CD4-positive, alpha-beta memory T cell (primary cell): Measurements from ENCODE around the gene MANBA. TPM values are rescaled to one million over a fixed set of nuclear protein-coding genes. Genes with fewer than 3 reads are reported as not detected.

Source experiments
- CTCF ChIA-PET: fragments of 350-600 bp; sonication (Branson Sonifier 250); formaldehyde crosslinking; loops from one replicate; lab custom pipeline; 2021; ENCODE audit warnings: inconsistent platforms; ENCODE audit not compliant: partially characterized antibody; lab: Charles Lee
- POLR2A ChIA-PET: fragments of 350-600 bp; sonication (Branson Sonifier 250); formaldehyde crosslinking; loops from one replicate; lab custom pipeline; 2021; ENCODE audit not compliant: partially characterized antibody; lab: Charles Lee
- DNase-seq, 5 donors: peaks; one replicate each; pipeline versions ENCODE4 v3.0.0 to v3.0.0-alpha.2; 2020 to 2022; ENCODE audit warnings: mixed read lengths in 1 of 5
- H3K27ac ChIP-seq: one replicate; pipeline ENCODE4 v1.7.0; 2013; ENCODE audit warnings: low read depth, low read length
- H3K27me3 ChIP-seq: 2 replicates; pipeline ENCODE4 v1.7.0; 2013; ENCODE audit warnings: mild to moderate bottlenecking, low read length, moderate library complexity; ENCODE audit not compliant: insufficient read depth
- H3K36me3 ChIP-seq: 2 replicates; pipeline ENCODE4 v1.7.0; 2013; ENCODE audit warnings: mild to moderate bottlenecking, low read length, moderate library complexity; ENCODE audit not compliant: insufficient read depth
- H3K4me1 ChIP-seq: 2 replicates; pipeline ENCODE4 v1.7.0; 2013; ENCODE audit warnings: mild to moderate bottlenecking, low read length, moderate library complexity; ENCODE audit not compliant: insufficient read depth
- H3K4me3 ChIP-seq, 2 donors: one replicate each; pipeline ENCODE4 v1.7.0; 2013; ENCODE audit warnings: low read length in 2 of 2, mild to moderate bottlenecking in 1 of 2
- H3K9me3 ChIP-seq, 2 donors: one replicate each; pipeline ENCODE4 v1.7.0; 2013; ENCODE audit warnings: low read length in 2 of 2, control low read depth in 1 of 2; ENCODE audit not compliant: control insufficient read depth in 1 of 2
- H3K27ac Mint-ChIP-seq, 7 donors: one replicate each; pipeline ENCODE4 v1.8.0; 2020 to 2021; ENCODE audit warnings: mixed read lengths in 7 of 7, mild to moderate bottlenecking in 6 of 7, inconsistent platforms in 3 of 7, moderate library complexity in 3 of 7
- H3K27me3 Mint-ChIP-seq, 2 donors: one replicate each; pipeline ENCODE4 v1.8.0; 2020 to 2021; ENCODE audit warnings: mixed read lengths in 2 of 2
- H3K36me3 Mint-ChIP-seq, 2 donors: one replicate each; pipeline ENCODE4 v1.8.0; 2020 to 2021; ENCODE audit warnings: mixed read lengths in 2 of 2, inconsistent platforms in 1 of 2, mild to moderate bottlenecking in 1 of 2
- H3K4me1 Mint-ChIP-seq, 4 donors: one replicate each; pipeline ENCODE4 v1.8.0; 2020 to 2021; ENCODE audit warnings: mixed read lengths in 4 of 4, mild to moderate bottlenecking in 1 of 4
- H3K4me3 Mint-ChIP-seq, 8 donors: one replicate each; pipeline ENCODE4 v1.8.0; 2020 to 2021; ENCODE audit warnings: mixed read lengths in 8 of 8, mild to moderate bottlenecking in 7 of 8, moderate library complexity in 6 of 8, inconsistent platforms in 3 of 8
- H3K9me3 Mint-ChIP-seq, 8 donors: one replicate each; pipeline ENCODE4 v1.8.0; 2020 to 2021; ENCODE audit warnings: mixed read lengths in 8 of 8, mild to moderate bottlenecking in 5 of 8, inconsistent platforms in 3 of 8, moderate library complexity in 1 of 8
- intact Hi-C: fragments of 100-400 bp; cut with micrococcal nuclease; formaldehyde crosslinking; loops from one replicate; pipeline ENCODE4 v1.15.1; 2023
- polyA plus RNA-seq, 2 donors: library from polyadenylated mRNA; unstranded; fragments of 300-500 nt; fragmentation: Illumina TruSeq; gene quantifications; one replicate each; pipeline ENCODE4 v1.2.3, GENCODE V29; 2021
- total RNA-seq, 2 experiments: library from RNA; stranded (reverse); gene quantifications; one replicate each; pipeline ENCODE4 v1.2.3, GENCODE V29; 2021

Gene MANBA
- total and polyA plus RNA-seq, 4 experiments from 2014 or later = 13.5 to 33.2 (median 26.3) TPM

DNA sequence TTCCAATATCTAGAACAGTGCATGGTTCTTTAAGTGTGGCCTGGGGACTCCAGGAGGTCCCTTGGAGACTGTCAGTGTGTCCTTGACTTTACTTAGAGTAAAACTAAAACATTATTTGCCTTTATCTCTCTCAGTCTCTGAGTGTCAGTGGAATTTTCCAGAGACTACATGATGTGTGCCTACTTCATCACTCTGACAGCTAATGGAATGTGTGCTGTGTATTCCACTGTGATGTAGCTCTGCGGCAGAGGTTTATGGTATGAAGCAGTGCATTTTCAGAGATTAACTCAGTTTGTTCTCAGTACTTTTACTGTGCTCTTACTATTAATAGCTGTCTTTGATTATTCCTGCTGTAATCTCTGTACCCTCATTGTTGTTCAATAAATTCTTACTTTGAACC, 85.6 kb downstream of the MANBA start:
- H3K27ac ChIP-seq = no peak overlapping the region
- DNase-seq = no peak
- POLR2A ChIA-PET = no interaction called here
- no peaks in the 10 kb centered on the region for H3K9me3 Mint-ChIP-seq
- no peaks in the 10 kb centered on the region for H3K27me3 ChIP-seq
- H3K27me3 Mint-ChIP-seq = no peaks in the 10 kb centered on the region
- peaks cover 12 to 13% of the 10 kb centered on the region in 2 donors for H3K36me3 Mint-ChIP-seq
- H3K4me3 ChIP-seq = no peak overlapping the region
- CTCF ChIA-PET = no interaction called here
- H3K9me3 ChIP-seq = no peaks in the 10 kb centered on the region
- intact Hi-C loops = no loop called here
- H3K27ac Mint-ChIP-seq = no peak overlapping the region
- peaks cover 2 to 20% (median 8%) of the 10 kb centered on the region in 4 donors for H3K4me1 Mint-ChIP-seq
- no peaks in the 10 kb centered on the region for H3K36me3 ChIP-seq
- H3K4me3 Mint-ChIP-seq = no peak overlapping the region
- peaks cover 10% of the 10 kb centered on the region for H3K4me1 ChIP-seq

GRCh38 chr4:102667001-102667400, 93.8 kb downstream of the MANBA start:
- no peak overlapping the region for H3K27ac Mint-ChIP-seq
- Histone ChIP-seq H3K36me3 (no peaks in the 10 kb centered on the region), H3K9me3 (no peaks in the 10 kb centered on the region), H3K27ac (no peak overlapping the region), H3K27me3 (no peaks in the 10 kb centered on the region), H3K4me3 (no peak overlapping the region), H3K4me1 (no peaks in the 10 kb centered on the region)
- H3K36me3 Mint-ChIP-seq = peaks cover 45 to 55% of the 10 kb centered on the region in 2 donors
- ChIA-PET CTCF (no interaction called here), POLR2A (no interaction called here)
- peaks cover 0 to 2% (median under 1%) of the 10 kb centered on the region in 4 donors for H3K4me1 Mint-ChIP-seq
- no peak overlapping the region for H3K4me3 Mint-ChIP-seq
- no peak for DNase-seq
- no peaks in the 10 kb centered on the region for H3K27me3 Mint-ChIP-seq
- no peaks in the 10 kb centered on the region for H3K9me3 Mint-ChIP-seq
- intact Hi-C loops = no loop called here

- H3K27me3 ChIP-seq = no peaks in the 10 kb centered on the region
- H3K4me3 ChIP-seq = no peak overlapping the region
- CTCF ChIA-PET = no interaction called here
- no peaks in the 10 kb centered on the region for H3K4me1 ChIP-seq
- no peaks in the 10 kb centered on the region for H3K9me3 Mint-ChIP-seq
- H3K27me3 Mint-ChIP-seq = no peaks in the 10 kb centered on the region
- POLR2A ChIA-PET = no interaction called here
- peaks cover 0 to 2% (median under 1%) of the 10 kb centered on the region in 4 donors for H3K4me1 Mint-ChIP-seq
- H3K36me3 ChIP-seq = no peaks in the 10 kb centered on the region
- no peak overlapping the region for H3K27ac ChIP-seq
- H3K4me3 Mint-ChIP-seq = no peak overlapping the region
- intact Hi-C loops = no loop called here
- peaks cover 43 to 54% of the 10 kb centered on the region in 2 donors for H3K36me3 Mint-ChIP-seq
- H3K27ac Mint-ChIP-seq = peak overlapping the region in 1 of 7 donors; percentile 2
- no peak for DNase-seq
- H3K9me3 ChIP-seq = no peaks in the 10 kb centered on the region
Measured at GRCh38 chr4:102665527-102665926, 95.2 kb downstream of the MANBA start.

GRCh38 chr4:102663073-102663472, 97.7 kb downstream of the MANBA start:
- H3K4me1 Mint-ChIP-seq = peaks cover 0 to 2% (median under 1%) of the 10 kb centered on the region in 4 donors
- ChIA-PET CTCF (no interaction called here), POLR2A (interaction anchor here (0.6 kb wide), 1 partner anchor 31 kb away, joined by 4 read pairs; no protein-coding TSS in a partner anchor)
- Histone ChIP-seq H3K4me3 (no peak overlapping the region), H3K9me3 (no peaks in the 10 kb centered on the region), H3K27ac (no peak overlapping the region), H3K4me1 (no peaks in the 10 kb centered on the region), H3K36me3 (no peaks in the 10 kb centered on the region), H3K27me3 (no peaks in the 10 kb centered on the region)
- H3K9me3 Mint-ChIP-seq = no peaks in the 10 kb centered on the region
- no peak overlapping the region for H3K4me3 Mint-ChIP-seq
- DNase-seq = no peak
- H3K27ac Mint-ChIP-seq = no peak overlapping the region
- no peaks in the 10 kb centered on the region for H3K27me3 Mint-ChIP-seq
- intact Hi-C loops = no loop called here
- peaks cover 36 to 37% of the 10 kb centered on the region in 2 donors for H3K36me3 Mint-ChIP-seq

GRCh38 chr4:102657206-102657605, 103.6 kb downstream of the MANBA start:
- Histone ChIP-seq H3K9me3 (no peaks in the 10 kb centered on the region), H3K4me1 (no peaks in the 10 kb centered on the region), H3K27ac (no peak overlapping the region), H3K27me3 (no peaks in the 10 kb centered on the region), H3K36me3 (no peaks in the 10 kb centered on the region), H3K4me3 (no peak overlapping the region)
- H3K9me3 Mint-ChIP-seq = no peaks in the 10 kb centered on the region
- H3K27ac Mint-ChIP-seq = no peak overlapping the region
- H3K4me1 Mint-ChIP-seq = peaks cover 0 to 2% (median 0%) of the 10 kb centered on the region in 4 donors
- CTCF ChIA-PET = no interaction called here
- H3K36me3 Mint-ChIP-seq = peaks cover 11 to 15% of the 10 kb centered on the region in 2 donors
- no peaks in the 10 kb centered on the region for H3K27me3 Mint-ChIP-seq
- no peak for DNase-seq
- POLR2A ChIA-PET = no interaction called here
- intact Hi-C loops = no loop called here
- no peak overlapping the region for H3K4me3 Mint-ChIP-seq

DNA sequence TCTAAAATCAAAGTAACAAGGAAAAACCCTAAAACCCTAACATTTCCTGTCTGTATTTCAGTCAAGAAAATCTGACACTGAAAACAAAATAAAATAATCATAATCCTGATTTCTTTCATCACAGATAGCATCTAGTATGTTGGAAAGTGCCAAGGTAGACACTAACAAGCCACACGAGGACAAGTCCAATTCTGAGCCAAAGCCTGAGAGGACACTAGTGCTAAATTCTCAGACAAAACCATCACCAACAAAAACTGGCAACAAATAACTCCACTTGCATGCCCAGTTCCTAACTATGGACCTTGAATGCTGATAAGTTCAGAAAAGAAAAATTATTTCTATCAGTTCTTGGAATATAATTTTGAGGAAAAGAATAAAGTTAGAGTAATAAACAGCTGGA, 113.7 kb downstream of the MANBA start:
- no peak for DNase-seq
- H3K4me1 ChIP-seq = peaks cover 12% of the 10 kb centered on the region
- no peaks in the 10 kb centered on the region for H3K27me3 ChIP-seq
- Mint-ChIP-seq H3K4me3 (peak overlapping the region in 1 of 8 donors; percentile 10), H3K36me3 (peaks cover 30 to 44% of the 10 kb centered on the region in 2 donors), H3K27ac (peak overlapping the region in 2 of 7 donors; percentile 3 to 47), H3K4me1 (peaks cover 6 to 21% (median 15%) of the 10 kb centered on the region in 4 donors), H3K9me3 (no peaks in the 10 kb centered on the region), H3K27me3 (no peaks in the 10 kb centered on the region)
- no peak overlapping the region for H3K4me3 ChIP-seq
- no peak overlapping the region for H3K27ac ChIP-seq
- CTCF ChIA-PET = no interaction called here
- no peaks in the 10 kb centered on the region for H3K9me3 ChIP-seq
- no peaks in the 10 kb centered on the region for H3K36me3 ChIP-seq
- intact Hi-C loops = no loop called here
- POLR2A ChIA-PET = no interaction called here

GRCh38 chr4:102642631-102643298, 118.0 kb downstream of the MANBA start:
- Histone ChIP-seq H3K4me1 (peaks cover 12% of the 10 kb centered on the region), H3K36me3 (no peaks in the 10 kb centered on the region), H3K27me3 (no peaks in the 10 kb centered on the region), H3K4me3 (no peak overlapping the region), H3K9me3 (no peaks in the 10 kb centered on the region), H3K27ac (no peak overlapping the region)
- DNase-seq = no peak
- Mint-ChIP-seq H3K27ac (no peak overlapping the region), H3K27me3 (no peaks in the 10 kb centered on the region), H3K9me3 (no peaks in the 10 kb centered on the region), H3K36me3 (peaks cover 26 to 52% of the 10 kb centered on the region in 2 donors), H3K4me3 (no peak overlapping the region), H3K4me1 (peaks cover 8 to 42% (median 24%) of the 10 kb centered on the region in 4 donors)
- POLR2A ChIA-PET = no interaction called here
- CTCF ChIA-PET = no interaction called here
- intact Hi-C loops = no loop called here
